ENCODE data around the gene TMEM163.
"Not testable (repeated sequence)": the region's sequence is repeated elsewhere in the genome, so short reads cannot be mapped to it uniquely, and the experiment has no call there.

The TMEM163 gene

GRCh38 chr2:134665727-134666506 is 52.9 kb downstream of the TMEM163 start:
- no peak for DNase-seq (ENCODE audit: low spot score)

GRCh38 chr2:134663451-134664450 is 55.0 kb downstream of the TMEM163 start:
- no peak for DNase-seq (ENCODE audit: low spot score)

GRCh38 chr2:134662751-134663150 is 56.0 kb downstream of the TMEM163 start:
- DNase-seq (ENCODE audit: low spot score) = no peak

GRCh38 chr2:134660626-134661402 is 58.0 kb downstream of the TMEM163 start:
- DNase-seq (ENCODE audit: low spot score) = no peak

GRCh38 chr2:134659724-134660123 is 59.1 kb downstream of the TMEM163 start:
- DNase-seq (ENCODE audit: low spot score) = no peak

- no peak for DNase-seq (ENCODE audit: low spot score)
Observed at GRCh38 chr2:134657650-134658250, 61.0 kb downstream of the TMEM163 start.

- not testable (repeated sequence) for DNase-seq (ENCODE audit: low spot score)
Observed at GRCh38 chr2:134656391-134656790, 62.4 kb downstream of the TMEM163 start.

- DNase-seq (ENCODE audit: low spot score) = no peak
Observed at GRCh38 chr2:134648586-134648985, 70.2 kb downstream of the TMEM163 start.

GRCh38 chr2:134647607-134648256 is 71.1 kb downstream of the TMEM163 start:
- DNase-seq (ENCODE audit: low spot score) = no peak

GRCh38 chr2:134642938-134643337 is 75.9 kb downstream of the TMEM163 start:
- DNase-seq (ENCODE audit: low spot score) = no peak

GRCh38 chr2:134640494-134640893 is 78.3 kb downstream of the TMEM163 start:
- DNase-seq (ENCODE audit: low spot score) = no peak

GRCh38 chr2:134639265-134639664 is 79.5 kb downstream of the TMEM163 start:
- DNase-seq (ENCODE audit: low spot score) = no peak

- DNase-seq (ENCODE audit: low spot score) = no peak
Observed at GRCh38 chr2:134636714-134637113, 82.1 kb downstream of the TMEM163 start.

- DNase-seq (ENCODE audit: low spot score) = no peak
Observed at GRCh38 chr2:134634054-134634753, 84.6 kb downstream of the TMEM163 start.

GRCh38 chr2:134630504-134631159 is 88.2 kb downstream of the TMEM163 start:
- DNase-seq (ENCODE audit: low spot score) = no peak

GRCh38 chr2:134628453-134628852 is 90.3 kb downstream of the TMEM163 start:
- no peak for DNase-seq (ENCODE audit: low spot score)

- DNase-seq (ENCODE audit: low spot score) = no peak
Observed at GRCh38 chr2:134626781-134627180, 92.0 kb downstream of the TMEM163 start.

- DNase-seq (ENCODE audit: low spot score) = no peak
Observed at GRCh38 chr2:134625311-134625710, 93.5 kb downstream of the TMEM163 start.

GRCh38 chr2:134623796-134624195 is 95.0 kb downstream of the TMEM163 start:
- DNase-seq (ENCODE audit: low spot score) = no peak

- DNase-seq (ENCODE audit: low spot score) = no peak
Observed at GRCh38 chr2:134623046-134623445, 95.8 kb downstream of the TMEM163 start.

Data from kidney capillary endothelial cell (primary cell).